NCI-H2029 (cell line): Measurements from ENCODE around the gene CDH13.

Experiments
- DNase-seq: peaks from one replicate; lab custom pipeline; 2025; lab: John Stamatoyannopoulos, UW

The CDH13 gene

GRCh38 chr16:83002351-83003334 is 375.9 kb downstream of the CDH13 start:
- DNase-seq, result peak; percentile 73

- no peak for DNase-seq
Measured at GRCh38 chr16:83004868-83005652, 378.3 kb downstream of the CDH13 start.

GRCh38 chr16:83005653-83006160 is 378.9 kb downstream of the CDH13 start:
- DNase-seq, result no peak

- DNase-seq, result no peak
Measured at GRCh38 chr16:83010776-83011720, 384.3 kb downstream of the CDH13 start.

- no peak for DNase-seq
Measured at GRCh38 chr16:83011939-83012338, 385.2 kb downstream of the CDH13 start.

- no peak for DNase-seq
Measured at GRCh38 chr16:83013071-83013470, 386.3 kb downstream of the CDH13 start.

- DNase-seq, result no peak
Measured at GRCh38 chr16:83019963-83020362, 393.2 kb downstream of the CDH13 start.

- DNase-seq, result no peak
Measured at GRCh38 chr16:83021045-83021444, 394.3 kb downstream of the CDH13 start.

- no peak for DNase-seq
Measured at GRCh38 chr16:83021746-83022145, 395.0 kb downstream of the CDH13 start.

GRCh38 chr16:83023011-83023410 is 396.2 kb downstream of the CDH13 start:
- DNase-seq, result no peak

- no peak for DNase-seq
Measured at GRCh38 chr16:83023640-83024039, 396.9 kb downstream of the CDH13 start.

GRCh38 chr16:83027973-83028372 is 401.2 kb downstream of the CDH13 start:
- DNase-seq, result no peak

GRCh38 chr16:83029467-83029866 is 402.7 kb downstream of the CDH13 start:
- DNase-seq, result no peak

- peak; percentile 51 for DNase-seq
Measured at GRCh38 chr16:83031524-83031923, 404.8 kb downstream of the CDH13 start.

- DNase-seq, result no peak
Measured at GRCh38 chr16:83037102-83037501, 410.3 kb downstream of the CDH13 start.

GRCh38 chr16:83037884-83038283 is 411.1 kb downstream of the CDH13 start:
- DNase-seq, result no peak

- no peak for DNase-seq
Measured at GRCh38 chr16:83040174-83040573, 413.4 kb downstream of the CDH13 start.

- no peak for DNase-seq
Measured at GRCh38 chr16:83044589-83044988, 417.8 kb downstream of the CDH13 start.

- no peak for DNase-seq
Measured at GRCh38 chr16:83045790-83046189, 419.0 kb downstream of the CDH13 start.

- DNase-seq, result no peak
Measured at GRCh38 chr16:83046664-83047063, 419.9 kb downstream of the CDH13 start.

- DNase-seq, result no peak
Measured at GRCh38 chr16:83051451-83051850, 424.7 kb downstream of the CDH13 start.

GRCh38 chr16:83054283-83054682 is 427.5 kb downstream of the CDH13 start:
- no peak for DNase-seq
